Glutamatergic neuron (in vitro differentiated cells): Measurements from ENCODE around the gene PCNX2. TPM values are rescaled to one million over a fixed set of nuclear protein-coding genes. Genes with fewer than 3 reads are reported as not detected.

Source experiments
- DNase-seq: peaks from one replicate; pipeline ENCODE4 v3.0.0; 2022
- H3K27ac Mint-ChIP-seq: one replicate; pipeline ENCODE4 v1.8.0; 2020; ENCODE audit warnings: mild to moderate bottlenecking, mixed read lengths, inconsistent platforms; ENCODE audit not compliant: unreplicated experiment
- H3K27me3 Mint-ChIP-seq: one replicate; pipeline ENCODE4 v1.8.0; 2020; ENCODE audit warnings: mild to moderate bottlenecking, moderate library complexity, mixed read lengths, inconsistent platforms; ENCODE audit not compliant: unreplicated experiment
- H3K36me3 Mint-ChIP-seq: one replicate; pipeline ENCODE4 v1.8.0; 2020; ENCODE audit warnings: mild to moderate bottlenecking, mixed read lengths, inconsistent platforms; ENCODE audit not compliant: unreplicated experiment
- H3K4me1 Mint-ChIP-seq: one replicate; pipeline ENCODE4 v1.8.0; 2020; ENCODE audit warnings: mild to moderate bottlenecking, low read depth, mixed read lengths, inconsistent platforms; ENCODE audit not compliant: unreplicated experiment
- H3K4me3 Mint-ChIP-seq: one replicate; pipeline ENCODE4 v1.8.0; 2020; ENCODE audit warnings: mild to moderate bottlenecking, mixed read lengths, inconsistent platforms; ENCODE audit not compliant: unreplicated experiment
- H3K9me3 Mint-ChIP-seq: one replicate; pipeline ENCODE4 v1.8.0; 2020; ENCODE audit warnings: mild to moderate bottlenecking, moderate library complexity, mixed read lengths, inconsistent platforms; ENCODE audit not compliant: unreplicated experiment
- CTCF ChIP-seq: fragments of 200-600 bp; sonication (generic); IDR thresholded peaks from one replicate; pipeline ENCODE4 v1.5.0; 2021; ENCODE audit not compliant: partially characterized antibody, unreplicated experiment
- total RNA-seq: library from RNA; stranded (reverse); fragmentation: NEBNext Ultra II Directional; extraction: Animal tissue kit (Norgen Biotek cat#: 25700); gene quantifications from one replicate; pipeline ENCODE4 v1.2.1, GENCODE V29; 2021; ENCODE audit not compliant: unreplicated experiment

The PCNX2 gene
- total RNA-seq, 1 donor from 2014 or later, result 44.5 TPM

DNA sequence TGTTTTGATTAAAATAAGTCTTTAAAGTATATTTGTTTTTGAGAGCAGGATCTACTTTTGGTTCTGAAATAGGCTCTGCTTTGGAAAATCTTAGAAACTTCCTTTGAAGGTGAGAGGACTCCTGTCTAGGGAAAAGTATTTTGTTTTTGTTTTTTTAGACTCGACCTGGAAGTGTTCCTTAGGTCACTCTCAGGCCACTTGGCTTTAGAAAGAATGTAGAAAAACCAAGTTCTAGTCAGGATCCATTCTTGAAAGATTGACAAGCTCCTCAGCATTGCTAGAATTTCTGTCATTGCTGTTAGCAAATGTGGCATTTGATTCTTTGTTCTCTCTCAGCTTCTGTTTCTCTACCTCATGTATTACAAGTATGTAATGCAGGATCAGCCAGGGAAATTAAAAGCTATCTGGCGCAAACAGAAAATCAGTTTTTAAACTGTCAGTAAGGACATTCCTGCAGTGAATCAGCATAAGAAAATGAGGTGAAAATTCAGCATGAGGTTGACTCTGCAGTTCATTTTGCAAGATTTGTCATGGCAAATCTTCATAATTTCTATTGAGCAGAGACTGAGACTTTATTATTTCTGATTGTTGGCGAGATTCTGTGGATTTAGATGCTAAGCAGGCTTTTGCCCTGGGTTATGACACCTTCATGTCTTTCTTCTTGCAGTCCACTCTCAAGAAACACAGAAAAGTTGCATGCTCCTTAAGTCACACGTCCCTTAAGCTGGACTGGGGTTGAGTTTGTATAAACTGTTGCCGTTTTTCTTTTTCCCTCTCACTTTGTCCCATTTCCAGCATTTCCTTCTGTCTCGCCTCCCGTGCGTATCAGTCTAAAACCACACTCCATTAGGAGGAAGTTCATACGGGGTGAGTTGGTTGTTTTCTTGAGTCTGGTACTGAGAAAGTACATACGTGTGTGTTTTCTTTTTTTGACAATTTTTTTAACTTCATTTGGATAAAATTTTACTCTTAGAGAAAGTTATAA is 332.5 kb downstream of the PCNX2 start:
- peaks cover 10% of the 10 kb centered on the region for H3K36me3 Mint-ChIP-seq
- no peak overlapping the region for H3K27ac Mint-ChIP-seq
- H3K27me3 Mint-ChIP-seq, result no peaks in the 10 kb centered on the region
- no peak for TF ChIP-seq CTCF
- DNase-seq, result no peak
- peaks cover 2% of the 10 kb centered on the region for H3K9me3 Mint-ChIP-seq
- no peak overlapping the region for H3K4me3 Mint-ChIP-seq
- H3K4me1 Mint-ChIP-seq, result peaks cover 19% of the 10 kb centered on the region

DNA sequence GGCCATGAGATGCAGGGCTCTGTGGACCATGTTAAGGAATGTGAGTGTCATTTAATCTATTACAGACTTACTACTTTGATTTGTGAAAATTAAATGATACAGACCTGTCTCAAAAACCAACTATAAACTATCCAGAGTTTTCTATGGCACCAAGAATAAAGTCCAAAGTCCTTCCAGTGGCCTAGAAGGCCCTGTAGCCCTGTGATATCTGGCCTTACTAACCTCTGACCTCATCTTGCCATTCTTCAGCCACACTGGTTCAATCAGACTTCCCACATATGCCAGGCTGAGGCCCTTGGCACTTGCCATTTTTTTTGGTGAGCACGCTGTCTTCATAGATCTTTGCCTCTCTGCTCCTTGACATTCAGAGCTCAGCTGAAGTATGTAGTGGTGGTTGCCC is 337.5 kb downstream of the PCNX2 start:
- no peaks in the 10 kb centered on the region for H3K9me3 Mint-ChIP-seq
- no peak overlapping the region for H3K27ac Mint-ChIP-seq
- DNase-seq, result no peak
- no peak overlapping the region for H3K4me3 Mint-ChIP-seq
- H3K27me3 Mint-ChIP-seq, result no peaks in the 10 kb centered on the region
- peaks cover 3% of the 10 kb centered on the region for H3K4me1 Mint-ChIP-seq
- TF ChIP-seq CTCF, result no peak
- peaks cover 17% of the 10 kb centered on the region for H3K36me3 Mint-ChIP-seq

DNA sequence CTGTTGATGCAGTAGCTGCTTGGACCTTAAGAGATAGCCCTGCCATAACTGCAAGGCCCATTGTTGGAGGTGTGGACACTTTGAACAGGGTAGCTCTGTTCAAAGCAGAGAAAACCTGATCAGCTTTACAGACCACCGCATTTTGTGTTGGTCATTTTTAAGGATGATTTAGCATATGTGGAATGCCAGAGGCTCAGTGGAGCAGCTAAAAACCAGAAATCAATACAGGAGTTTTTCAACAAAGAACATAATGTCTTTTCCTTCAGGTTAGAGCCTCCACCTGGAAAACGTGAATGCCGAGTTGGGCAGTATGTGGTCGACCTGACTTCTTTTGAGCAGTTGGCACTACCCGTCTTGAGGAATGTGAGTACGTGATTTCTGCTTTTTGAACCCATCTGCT is 339.4 kb downstream of the PCNX2 start:
- Mint-ChIP-seq H3K36me3 (peaks cover 17% of the 10 kb centered on the region), H3K27ac (no peak overlapping the region), H3K27me3 (no peaks in the 10 kb centered on the region), H3K4me1 (peaks cover 13% of the 10 kb centered on the region), H3K9me3 (no peaks in the 10 kb centered on the region), H3K4me3 (no peak overlapping the region)
- no peak for DNase-seq
- TF ChIP-seq CTCF, result no peak

GRCh38 chr1:232954594-232955365 is 340.7 kb downstream of the PCNX2 start:
- Mint-ChIP-seq H3K4me3 (no peak overlapping the region), H3K36me3 (peaks cover 17% of the 10 kb centered on the region), H3K4me1 (peaks cover 17% of the 10 kb centered on the region), H3K27ac (no peak overlapping the region), H3K9me3 (peaks cover 3% of the 10 kb centered on the region), H3K27me3 (no peaks in the 10 kb centered on the region)
- TF ChIP-seq CTCF, result no peak
- no peak for DNase-seq
